ENCODE data around the gene SH3PXD2A.
"Not testable (repeated sequence)": the region's sequence is repeated elsewhere in the genome, so short reads cannot be mapped to it uniquely, and the experiment has no call there.

SH3PXD2A gene

DNA sequence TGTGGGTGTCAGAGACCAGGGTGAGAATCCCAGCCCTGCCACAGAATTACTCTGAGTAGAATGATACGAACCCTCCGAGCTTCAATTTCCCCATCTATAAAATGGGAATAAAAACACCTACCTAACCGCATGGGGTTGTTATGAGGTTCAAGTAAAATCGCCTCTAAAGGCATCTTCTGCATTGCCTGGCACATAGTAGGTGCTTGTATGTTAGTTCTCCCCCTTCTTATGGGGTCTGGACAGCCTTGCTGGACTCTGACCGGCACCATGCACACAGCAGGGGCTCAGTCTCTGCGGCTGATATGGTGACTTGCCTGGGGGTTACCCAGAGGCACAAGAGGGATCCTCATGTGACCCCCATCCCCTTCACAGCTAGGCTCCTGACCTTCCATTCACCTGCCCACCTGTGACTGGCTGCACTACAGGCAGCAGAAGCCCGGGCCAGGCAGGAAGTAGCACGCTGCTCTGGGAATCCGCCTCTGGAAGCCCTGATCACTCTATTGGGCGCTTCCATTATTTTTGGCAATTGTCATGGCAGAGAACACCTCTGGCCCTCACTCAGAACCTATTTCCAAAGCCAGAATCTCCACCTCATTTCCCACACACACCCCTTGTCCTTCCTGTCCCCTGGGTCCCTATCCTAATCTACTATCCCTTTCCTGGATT lies 6.0 kb downstream of the SH3PXD2A start:
- no peak for DNase-seq (ENCODE audit: low read depth)

DNA sequence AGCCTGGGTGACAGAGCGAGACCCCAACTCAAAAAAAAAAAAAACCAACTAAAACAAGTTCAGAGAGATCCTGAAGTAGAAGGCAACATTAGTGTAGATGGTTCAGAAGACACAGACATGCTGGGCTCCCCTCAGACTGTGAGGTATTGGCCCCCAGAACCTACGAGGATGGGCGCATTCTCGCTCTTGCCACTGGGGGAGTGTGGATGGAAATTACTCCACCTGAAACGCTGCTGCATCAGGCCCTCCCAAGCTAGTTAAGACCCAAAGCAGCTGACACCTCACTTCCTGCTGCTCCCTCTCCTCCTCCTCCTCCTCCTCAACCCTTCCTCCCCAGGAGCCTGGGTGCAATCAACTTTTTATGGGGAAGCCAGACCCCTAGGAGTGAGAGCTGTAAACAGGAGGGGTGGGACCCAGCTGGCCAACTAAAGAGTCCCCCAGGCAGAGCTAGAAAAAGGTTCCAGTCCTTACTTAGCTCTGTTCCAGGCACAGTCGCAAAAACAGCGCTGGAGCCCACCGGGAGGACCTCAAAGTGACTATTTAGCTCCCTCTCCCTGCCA lies 7.4 kb downstream of the SH3PXD2A start:
- DNase-seq (ENCODE audit: low read depth), result no peak

DNA sequence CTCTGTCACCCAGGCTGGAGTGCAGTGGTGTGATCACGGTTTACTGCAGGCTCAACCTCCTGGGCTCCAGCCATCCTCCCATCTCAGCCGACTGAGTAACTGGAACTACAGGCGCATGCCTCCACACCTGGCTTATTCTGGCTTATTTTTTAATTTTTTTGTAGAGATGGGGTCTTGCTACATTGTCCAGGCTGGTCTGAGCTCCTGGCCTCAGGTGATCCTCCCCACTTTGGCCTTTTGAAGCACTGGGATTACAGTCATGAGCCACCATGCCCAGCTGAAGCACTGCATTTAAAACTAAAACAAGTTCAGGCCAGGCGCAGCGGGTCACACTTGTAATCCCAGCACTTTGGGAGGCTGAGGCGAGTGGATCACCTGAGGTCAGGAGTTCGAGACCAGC lies 8.0 kb downstream of the SH3PXD2A start:
- no peak for DNase-seq (ENCODE audit: low read depth)

DNA sequence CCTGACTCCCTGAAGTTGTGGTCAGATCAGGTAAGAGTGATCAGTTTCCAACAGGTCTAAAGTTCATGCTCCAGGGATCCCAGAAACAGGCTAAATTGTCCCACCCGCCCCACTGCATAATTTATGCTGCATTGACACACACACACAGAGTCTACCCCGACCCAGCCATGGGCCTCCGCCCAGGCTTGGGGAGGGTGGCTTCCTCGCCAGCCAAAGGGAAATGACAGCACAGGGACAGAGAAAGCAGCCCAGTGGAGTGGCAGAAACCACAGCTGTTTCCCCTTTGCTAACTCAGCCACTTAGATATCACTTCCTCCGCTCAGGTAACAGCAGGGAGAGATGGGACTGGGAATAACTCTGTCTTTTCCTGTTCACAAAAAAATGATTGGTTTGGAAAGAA lies 9.4 kb downstream of the SH3PXD2A start:
- DNase-seq (ENCODE audit: low read depth), result no peak

- not testable (repeated sequence) for DNase-seq (ENCODE audit: low read depth)
Measured at GRCh38 chr10:103845346-103845745, 10.0 kb downstream of the SH3PXD2A start.

DNA sequence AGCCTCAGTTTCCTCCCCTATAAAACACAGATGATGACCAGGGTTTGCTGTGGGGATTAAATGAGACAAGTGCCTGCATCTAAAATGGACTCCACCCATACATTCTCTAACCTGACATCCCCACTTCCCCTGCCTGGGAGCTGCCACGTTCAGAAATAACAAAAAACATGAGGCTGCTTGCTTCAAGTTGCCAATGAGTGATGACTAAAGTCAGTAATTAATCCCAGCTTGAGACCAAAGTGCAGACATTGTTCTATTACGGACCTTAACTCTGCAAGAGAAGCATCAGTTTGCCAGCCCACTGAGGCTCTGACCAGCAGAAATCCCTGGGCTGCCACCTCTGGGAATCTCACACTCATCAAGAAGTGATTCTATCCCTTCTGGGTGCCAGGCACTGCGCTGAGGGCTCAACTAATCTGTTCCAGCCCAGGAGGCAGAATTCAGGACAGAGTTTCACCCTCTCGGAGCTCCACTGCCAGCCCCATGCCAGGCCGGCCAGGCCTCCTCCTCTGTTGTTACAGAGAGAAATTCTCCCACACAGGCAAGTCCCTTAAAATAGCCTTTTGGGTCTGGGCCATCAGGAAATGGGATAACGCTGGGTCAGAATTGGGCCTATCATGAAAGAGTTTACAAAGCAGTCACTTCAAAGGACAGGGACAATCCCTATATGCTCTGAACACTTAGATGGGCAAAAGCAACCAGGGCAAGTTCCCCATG lies 11.4 kb downstream of the SH3PXD2A start:
- no peak for DNase-seq (ENCODE audit: low read depth)

DNA sequence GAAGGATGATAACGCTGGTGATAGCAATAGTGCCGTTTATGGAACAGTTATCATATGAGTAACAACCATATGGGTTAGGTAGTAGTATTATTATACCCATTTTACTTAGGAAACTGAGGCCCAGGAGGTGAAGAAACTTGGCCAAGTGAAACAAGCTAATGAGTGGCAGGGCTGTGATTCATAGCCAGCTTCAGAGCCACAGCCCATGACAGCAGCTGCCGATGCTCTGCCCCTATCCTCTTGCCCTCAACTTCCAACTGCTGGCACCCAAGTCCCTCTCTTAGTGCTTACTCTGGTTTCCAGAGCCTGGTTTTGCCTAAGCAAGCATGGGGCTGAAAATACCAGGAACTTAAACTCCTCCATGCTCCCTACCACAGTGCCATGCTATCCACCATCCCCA lies 12.3 kb downstream of the SH3PXD2A start:
- DNase-seq (ENCODE audit: low read depth), result no peak

DNA sequence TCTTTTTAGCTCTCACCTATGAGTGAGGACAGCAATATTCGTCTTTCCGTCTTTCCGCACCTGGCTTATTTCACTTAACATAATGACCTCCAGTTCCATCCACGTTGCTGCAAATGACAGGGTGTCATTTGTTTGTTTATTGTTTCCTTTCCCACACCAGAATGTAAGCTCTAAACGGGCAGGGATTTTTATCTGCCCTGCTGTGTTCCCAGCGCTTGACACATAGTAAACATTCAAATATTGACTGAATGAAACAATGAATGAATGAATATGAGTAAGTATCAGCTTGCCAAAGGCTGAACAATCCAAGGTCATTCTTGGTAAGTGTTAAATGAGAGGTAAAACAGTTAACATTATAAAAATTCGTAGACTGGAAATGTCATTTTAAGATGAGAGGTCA lies 12.8 kb downstream of the SH3PXD2A start:
- no peak for DNase-seq (ENCODE audit: low read depth)

GRCh38 chr10:103841519-103841918 lies 13.9 kb downstream of the SH3PXD2A start:
- no peak for DNase-seq (ENCODE audit: low read depth)

GRCh38 chr10:103840740-103841070 lies 14.7 kb downstream of the SH3PXD2A start:
- no peak for DNase-seq (ENCODE audit: low read depth)

DNA sequence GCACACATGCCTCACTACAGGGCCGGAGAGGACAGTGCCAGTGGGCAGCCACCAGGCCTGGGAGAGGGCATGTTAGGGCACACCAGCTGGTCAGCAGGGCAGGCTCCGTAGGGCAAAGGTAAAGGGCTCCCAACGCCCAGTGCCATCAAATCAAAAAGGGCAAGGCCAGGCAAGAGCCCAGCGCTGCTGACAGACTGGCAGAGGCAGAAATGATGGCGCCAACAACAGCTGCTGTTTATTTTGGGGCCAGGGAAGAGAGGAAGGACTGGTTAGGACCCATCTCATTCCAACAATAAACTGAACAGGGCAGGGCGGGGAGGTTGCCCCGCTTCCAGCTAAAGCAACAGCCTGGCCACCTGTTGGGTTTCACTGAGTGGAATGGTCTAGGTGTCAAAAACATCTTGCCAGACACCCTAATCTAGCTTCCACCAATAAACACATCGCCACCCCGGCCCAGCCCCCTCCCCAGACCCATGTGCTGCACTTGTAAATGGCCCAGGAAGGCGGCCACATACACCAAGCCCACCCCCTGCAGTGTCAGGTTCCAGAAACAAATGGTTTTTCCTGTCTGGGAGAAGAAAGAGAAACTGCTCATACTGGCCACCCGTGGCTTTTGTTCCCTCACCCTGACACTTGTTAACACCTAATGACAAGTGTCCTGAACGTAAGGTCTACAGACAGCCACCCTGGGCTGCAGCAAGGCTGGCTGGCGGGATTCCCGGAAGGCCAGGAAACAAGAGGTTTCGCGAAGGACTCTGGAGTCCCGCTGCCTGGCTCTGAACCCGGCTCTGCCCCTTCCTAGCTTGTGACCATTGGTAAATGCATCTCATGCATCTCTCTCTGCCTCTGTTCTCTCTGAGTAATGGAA lies 15.3 kb downstream of the SH3PXD2A start:
- no peak for DNase-seq (ENCODE audit: low read depth)

GRCh38 chr10:103839519-103839871 lies 15.9 kb downstream of the SH3PXD2A start:
- no peak for DNase-seq (ENCODE audit: low read depth)

DNA sequence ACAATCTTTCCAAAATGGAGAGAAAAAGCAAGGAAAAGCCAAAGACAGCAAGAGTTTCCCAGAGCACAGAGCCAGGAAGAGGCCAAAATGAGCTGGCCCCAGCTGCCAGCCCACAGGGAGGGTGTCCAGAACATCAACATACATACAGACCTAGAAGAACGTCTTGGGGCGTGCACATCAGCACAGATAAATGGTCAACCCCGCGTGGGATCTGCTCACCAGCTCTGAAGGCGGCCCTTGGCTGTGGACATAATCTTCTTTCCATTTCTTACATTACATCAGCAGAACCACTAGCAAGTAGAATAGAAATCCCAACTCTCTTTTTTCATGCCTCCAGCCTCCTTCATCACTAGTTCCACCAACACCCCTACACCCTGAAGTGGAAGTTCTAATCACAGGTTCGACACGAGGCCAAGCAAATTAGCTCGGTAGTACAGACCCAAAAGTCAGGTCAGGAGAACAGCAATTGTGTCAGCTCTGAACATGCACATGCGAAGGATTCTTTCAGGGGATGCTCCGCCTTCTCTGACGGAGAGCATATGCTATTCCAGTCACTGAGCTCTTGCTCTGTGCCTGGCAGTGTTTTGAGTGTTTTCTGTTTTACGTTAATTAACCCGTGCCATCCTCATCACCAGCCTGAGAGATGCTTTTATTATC lies 16.4 kb downstream of the SH3PXD2A start:
- DNase-seq (ENCODE audit: low read depth), result no peak

- DNase-seq (ENCODE audit: low read depth), result no peak
Measured at GRCh38 chr10:103838070-103838395, 17.3 kb downstream of the SH3PXD2A start.

- no peak for DNase-seq (ENCODE audit: low read depth)
Measured at GRCh38 chr10:103837370-103838069, 17.9 kb downstream of the SH3PXD2A start.

DNA sequence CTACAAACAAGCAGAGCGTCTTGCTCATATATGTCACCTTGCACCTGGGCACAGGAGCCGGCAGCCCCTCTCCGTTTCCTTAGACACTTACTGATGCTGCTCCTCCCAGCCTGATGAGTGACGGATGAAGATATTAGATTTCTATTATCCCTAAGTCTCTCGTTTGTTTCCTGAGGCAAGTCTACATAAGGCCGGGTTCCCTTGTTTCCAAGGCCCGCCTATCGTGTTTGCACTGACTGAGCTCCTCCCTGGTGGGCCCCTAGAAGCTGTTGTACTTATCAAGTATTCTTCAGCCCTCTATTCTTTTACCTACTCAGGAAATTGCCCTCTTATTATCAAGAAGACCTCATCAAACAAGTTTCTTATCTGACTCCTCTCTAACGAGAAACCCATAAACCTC lies 18.5 kb downstream of the SH3PXD2A start:
- DNase-seq (ENCODE audit: low read depth), result no peak

GRCh38 chr10:103836273-103836672 lies 19.1 kb downstream of the SH3PXD2A start:
- DNase-seq (ENCODE audit: low read depth), result no peak

- no peak for DNase-seq (ENCODE audit: low read depth)
Measured at GRCh38 chr10:103835096-103836050, 20.0 kb downstream of the SH3PXD2A start.

DNA sequence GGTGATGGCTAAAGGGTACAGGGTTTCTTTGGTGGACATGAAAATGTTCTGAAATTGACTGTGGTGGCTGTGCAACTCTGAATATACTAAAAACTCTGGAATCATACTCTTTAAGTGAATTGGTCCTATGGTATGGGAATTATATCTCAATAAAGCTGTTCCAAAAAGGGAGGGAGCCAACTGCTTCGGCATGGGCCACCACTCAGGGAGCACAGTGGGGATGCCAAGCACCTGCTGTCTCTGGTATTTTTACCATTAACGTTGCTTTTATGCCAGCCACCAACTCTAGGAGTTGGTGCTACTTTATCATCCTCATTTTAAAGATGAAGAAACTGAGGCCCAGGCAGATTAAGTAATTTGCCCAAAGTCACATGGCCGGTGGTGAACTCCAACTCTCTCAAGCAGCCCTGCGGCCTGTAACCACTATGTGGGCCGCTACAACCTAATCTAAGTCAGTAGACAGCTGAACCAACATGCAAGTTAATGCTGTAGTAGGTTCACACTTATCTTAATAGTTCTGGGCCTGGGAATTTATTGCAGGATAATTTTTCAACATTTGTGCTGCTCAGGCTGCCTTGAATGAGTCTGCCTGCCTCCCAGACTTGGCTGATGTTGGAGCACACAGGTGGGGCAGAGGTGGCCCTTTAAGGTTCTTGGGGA lies 20.8 kb downstream of the SH3PXD2A start:
- DNase-seq (ENCODE audit: low read depth), result no peak

DNA sequence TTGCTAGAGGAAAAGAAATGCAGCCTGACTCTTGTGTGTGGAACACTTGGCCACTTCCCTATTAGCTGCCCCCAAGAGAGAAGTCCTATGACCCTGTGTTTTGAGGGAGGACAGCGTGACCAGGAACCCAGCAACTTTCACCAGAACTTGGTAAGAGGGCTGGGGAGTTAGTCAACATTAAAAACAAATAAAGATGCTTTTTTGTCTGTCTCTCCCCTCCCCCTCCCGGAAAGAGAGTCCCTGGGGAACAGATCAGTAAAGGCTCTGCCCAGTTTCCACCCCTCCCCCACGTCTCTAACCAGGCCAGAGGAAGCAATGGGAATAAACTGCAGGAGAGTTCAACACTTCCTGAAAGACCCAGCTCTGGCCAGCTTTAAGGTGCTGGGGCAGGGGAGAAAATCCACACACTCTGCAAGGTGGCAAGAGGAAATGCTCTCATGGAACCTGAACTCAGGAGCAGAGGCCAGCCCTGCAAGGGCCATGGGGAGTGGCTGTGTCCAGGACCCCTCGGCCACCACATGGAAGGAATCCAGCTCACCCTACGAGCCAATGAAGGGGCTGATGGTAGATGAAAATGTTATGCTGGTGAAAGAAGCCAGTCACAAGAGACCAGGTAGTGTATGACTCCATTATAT lies 21.5 kb downstream of the SH3PXD2A start:
- DNase-seq (ENCODE audit: low read depth), result no peak

All from stimulated activated CD8-positive, alpha-beta memory T cell treated with anti-CD3 and anti-CD28 coated beads, Interleukin-4, amount 100 ng/mL, for 24 hours (primary cell).